Amniotic stem cell (primary cell): Measurements from ENCODE around the gene F8.

Experiments
- DNase-seq: peaks from one replicate; lab custom pipeline; 2025; lab: John Stamatoyannopoulos, UW

The F8 gene

GRCh38 chrX:154813801-154814200 is 208.7 kb downstream of the F8 start:
- no peak for DNase-seq

- DNase-seq: no peak
Measured at GRCh38 chrX:154812341-154813101, 210.0 kb downstream of the F8 start.

- DNase-seq: no peak
Measured at GRCh38 chrX:154809939-154810665, 212.4 kb downstream of the F8 start.

GRCh38 chrX:154806837-154807501 is 215.6 kb downstream of the F8 start:
- DNase-seq: no peak

- DNase-seq: no peak
Measured at GRCh38 chrX:154805696-154806091, 216.8 kb downstream of the F8 start.

GRCh38 chrX:154804957-154805695 is 217.4 kb downstream of the F8 start, which contains the start of gene MPP1:
Gene MPP1 (minus strand): TSS chrX:154805485. CDS start chrX:154805373, 112 bp downstream.
- peak; percentile 15 for DNase-seq

- DNase-seq: no peak
Measured at GRCh38 chrX:154804261-154804956, 218.1 kb downstream of the F8 start.

- no peak for DNase-seq
Measured at GRCh38 chrX:154802947-154803346, 219.6 kb downstream of the F8 start.

GRCh38 chrX:154800478-154801210 is 221.9 kb downstream of the F8 start:
- DNase-seq: no peak

- no peak for DNase-seq
Measured at GRCh38 chrX:154799556-154800348, 222.8 kb downstream of the F8 start.

- no peak for DNase-seq
Measured at GRCh38 chrX:154797006-154797405, 225.5 kb downstream of the F8 start.

- DNase-seq: no peak
Measured at GRCh38 chrX:154795016-154795415, 227.5 kb downstream of the F8 start.

- DNase-seq: no peak
Measured at GRCh38 chrX:154793084-154793795, 229.3 kb downstream of the F8 start.

- no peak for DNase-seq
Measured at GRCh38 chrX:154791939-154792338, 230.6 kb downstream of the F8 start.

- DNase-seq: no peak
Measured at GRCh38 chrX:154791467-154791866, 231.1 kb downstream of the F8 start.
